IMR-90 (cell line): ENCODE data around the gene GGTLC1. TPM values are rescaled to one million over a fixed set of nuclear protein-coding genes. Genes with fewer than 3 reads are reported as not detected.

Experiments used
- ATAC-seq: fragments of 200-7000 bp; cut with Tn5 transposase; 2 replicates; pipeline ENCODE4 v1.9.1; 2020; ENCODE audit warnings: low read depth, mild to moderate bottlenecking, moderate library complexity
- BruUV-seq: library from RNA; stranded (reverse); fragments of 400-500 nt; replicated peaks from 2 replicates; lab custom pipeline; 2021; lab: Mats Ljungman, UMichigan
- CTCF ChIA-PET: fragments of 300-600 bp; formaldehyde crosslinking; extraction: SDS; loops from one replicate; lab custom pipeline; 2021; ENCODE audit warnings: antibody characterized with exemption; lab: Yijun Ruan, JAX
- POLR2A ChIA-PET: fragments of 300-600 bp; sonication (Branson Sonifier 250); formaldehyde crosslinking; loops from one replicate; lab custom pipeline; 2022; ENCODE audit warnings: antibody characterized with exemption; ENCODE audit not compliant: unreplicated experiment; lab: Charles Lee
- DNase-seq: peaks from one replicate; pipeline ENCODE4 v3.0.0; 2013
- H2AFZ ChIP-seq: replicated peaks from 2 replicates; pipeline ENCODE3; 2013; ENCODE audit warnings: low read length, mild to moderate bottlenecking; ENCODE audit not compliant: poor library complexity
- H2AK5ac ChIP-seq: 2 replicates; pipeline ENCODE4 v1.6.1; 2013; ENCODE audit warnings: low read depth, low read length, inconsistent platforms
- H2AK9ac ChIP-seq: replicated peaks from 2 replicates; pipeline ENCODE3; 2013; ENCODE audit warnings: mild to moderate bottlenecking, low read depth, low read length, moderate library complexity; ENCODE audit not compliant: poor library complexity
- H2BK120ac ChIP-seq: 2 replicates; pipeline ENCODE4 v1.6.1; 2013; ENCODE audit warnings: low read depth, low read length, inconsistent platforms
- H2BK15ac ChIP-seq: 3 replicates; pipeline ENCODE4 v1.6.1; 2013; ENCODE audit warnings: low read depth, low read length, inconsistent platforms
- H2BK20ac ChIP-seq: 2 replicates; pipeline ENCODE4 v1.6.1; 2013; ENCODE audit warnings: low read depth, mild to moderate bottlenecking, inconsistent platforms, low read length, moderate library complexity
- H2BK5ac ChIP-seq: 2 replicates; pipeline ENCODE4 v1.6.1; 2013; ENCODE audit warnings: mild to moderate bottlenecking, low read depth, low read length, inconsistent platforms; ENCODE audit not compliant: poor library complexity, severe bottlenecking
- H3K14ac ChIP-seq: replicated peaks from 2 replicates; pipeline ENCODE4 v1.6.1; 2013; ENCODE audit warnings: low read depth, low read length, inconsistent platforms
- H3K18ac ChIP-seq: 2 replicates; pipeline ENCODE4 v1.6.1; 2013; ENCODE audit warnings: low read depth, low read length, control low read depth
- H3K23ac ChIP-seq: 2 replicates; pipeline ENCODE4 v1.6.1; 2013; ENCODE audit warnings: low read depth, low read length, inconsistent platforms
- H3K27ac ChIP-seq: 2 replicates; pipeline ENCODE4 v1.5.1; 2013; ENCODE audit warnings: mild to moderate bottlenecking, control low read depth, low read length; ENCODE audit not compliant: insufficient read depth
- H3K27me3 ChIP-seq: 2 replicates; pipeline ENCODE4 v1.6.1; 2013; ENCODE audit warnings: low read length; ENCODE audit not compliant: control insufficient read depth, insufficient read depth
- H3K36me3 ChIP-seq: 2 replicates; pipeline ENCODE4 v1.6.1; 2013; ENCODE audit warnings: low read length, mixed read lengths; ENCODE audit not compliant: control insufficient read depth, insufficient read depth
- H3K4ac ChIP-seq: 2 replicates; pipeline ENCODE4 v1.6.1; 2013; ENCODE audit warnings: low read depth, low read length, inconsistent platforms
- H3K4me1 ChIP-seq: 2 replicates; pipeline ENCODE4 v1.6.1; 2013; ENCODE audit warnings: low read length, mixed read lengths; ENCODE audit not compliant: control insufficient read depth, insufficient read depth
- H3K4me2 ChIP-seq: 2 replicates; pipeline ENCODE4 v1.6.1; 2013; ENCODE audit warnings: low read depth, mild to moderate bottlenecking, control low read depth, low read length, moderate library complexity
- H3K4me3 ChIP-seq: 2 replicates; pipeline ENCODE4 v1.5.1; 2013; ENCODE audit warnings: low read depth, mild to moderate bottlenecking, control low read depth, low read length, moderate library complexity; ENCODE audit not compliant: insufficient read depth
- H3K56ac ChIP-seq: 2 replicates; pipeline ENCODE4 v1.6.1; 2013; ENCODE audit warnings: low read length, inconsistent platforms; ENCODE audit not compliant: insufficient read depth; ENCODE audit errors: extremely low read depth
- H3K79me1 ChIP-seq, 2 experiments: 2 replicates each; pipeline ENCODE4 v1.6.1; 2013; ENCODE audit warnings: low read length in 2 of 2, inconsistent platforms in 1 of 2, low read depth in 1 of 2
- H3K9ac ChIP-seq: 2 replicates; pipeline ENCODE4 v1.6.1; 2013; ENCODE audit warnings: low read depth, low read length, control low read depth
- H3K9me1 ChIP-seq: 2 replicates; pipeline ENCODE4 v1.6.1; 2013; ENCODE audit warnings: low read length, inconsistent platforms; ENCODE audit not compliant: insufficient read depth
- H3K9me3 ChIP-seq: 2 replicates; pipeline ENCODE4 v1.6.1; 2013; ENCODE audit warnings: low read length; ENCODE audit not compliant: control insufficient read depth, insufficient read depth
- H4K20me1 ChIP-seq: 2 replicates; pipeline ENCODE4 v1.6.1; 2013; ENCODE audit warnings: low read length, inconsistent platforms; ENCODE audit not compliant: insufficient read depth
- H4K5ac ChIP-seq: 2 replicates; pipeline ENCODE4 v1.6.1; 2013; ENCODE audit warnings: mild to moderate bottlenecking, low read depth, low read length, control low read depth
- H4K8ac ChIP-seq, 2 experiments: 2 replicates each; pipeline ENCODE4 v1.6.1; 2013; ENCODE audit warnings: low read depth in 2 of 2, low read length in 2 of 2, control low read depth in 1 of 2, inconsistent platforms in 1 of 2
- H4K91ac ChIP-seq: 2 replicates; pipeline ENCODE4 v1.6.1; 2013; ENCODE audit warnings: low read depth, low read length, inconsistent platforms; ENCODE audit not compliant: insufficient read depth
- BHLHE40 ChIP-seq: fragments of 150-350 bp; IDR thresholded peaks from 2 replicates; pipeline ENCODE4 v1.6.1; 2016; ENCODE audit warnings: mild to moderate bottlenecking, low read depth, low read length
- CEBPB ChIP-seq: IDR thresholded peaks from 2 replicates; pipeline ENCODE4 v1.6.1; 2012; ENCODE audit warnings: low read depth, low read length, improper control_type of control experiment
- CHD1 ChIP-seq: IDR thresholded peaks from 2 replicates; pipeline ENCODE4 v1.6.1; 2012; ENCODE audit warnings: low read depth, low read length, improper control_type of control experiment
- MAFK ChIP-seq: IDR thresholded peaks from 2 replicates; pipeline ENCODE4 v1.6.1; 2012; ENCODE audit warnings: low read depth, low read length, improper control_type of control experiment
- MAZ ChIP-seq: IDR thresholded peaks from 2 replicates; pipeline ENCODE4 v1.6.1; 2012; ENCODE audit warnings: low read depth, mild to moderate bottlenecking, low read length, improper control_type of control experiment, moderate library complexity, borderline replicate concordance
- MXI1 ChIP-seq: IDR thresholded peaks from 2 replicates; pipeline ENCODE4 v1.6.1; 2012; ENCODE audit warnings: low read depth, mild to moderate bottlenecking, low read length, moderate library complexity, borderline replicate concordance
- NFE2L2 ChIP-seq: fragments of 150-350 bp; IDR thresholded peaks from 2 replicates; pipeline ENCODE4 v1.6.1; 2016; ENCODE audit warnings: low read depth, mild to moderate bottlenecking, low read length
- POLR2A ChIP-seq: IDR thresholded peaks from 2 replicates; pipeline ENCODE4 v1.6.1; 2012; ENCODE audit warnings: mild to moderate bottlenecking, low read depth, low read length
- RAD21 ChIP-seq: IDR thresholded peaks from 2 replicates; pipeline ENCODE4 v1.6.1; 2012; ENCODE audit warnings: low read length, improper control_type of control experiment
- RCOR1 ChIP-seq: IDR thresholded peaks from 2 replicates; pipeline ENCODE4 v1.6.1; 2012; ENCODE audit warnings: mild to moderate bottlenecking, low read length, improper control_type of control experiment; ENCODE audit not compliant: insufficient replicate concordance
- RFX5 ChIP-seq: IDR thresholded peaks from 2 replicates; pipeline ENCODE4 v1.8.0; 2012; ENCODE audit warnings: low read depth, mild to moderate bottlenecking, low read length, moderate library complexity
- SMC3 ChIP-seq: fragments of 150-350 bp; IDR thresholded peaks from 2 replicates; pipeline ENCODE4 v1.6.1; 2016; ENCODE audit warnings: low read depth, mild to moderate bottlenecking, antibody characterized with exemption, low read length, moderate library complexity
- WGBS, 2 experiments: methylation state at CpG; one replicate each; pipeline versions ENCODE4 v1.1.5 to v1.1.7; 2013; ENCODE audit warnings: missing lambda C conversion rate in 2 of 2; ENCODE audit not compliant: insufficient read length in 1 of 2; ENCODE audit errors: extremely low coverage in 2 of 2; 5-methylcytosine and 5-hydroxymethylcytosine counted together
- dilution Hi-C: fragments of 300-500 bp; cut with HindIII; formaldehyde crosslinking; loops from one replicate; pipeline ENCODE4 v1.14.3; 2018; ENCODE audit warnings: low sequenced_read_pairs; ENCODE audit not compliant: unreplicated experiment
- in situ Hi-C: fragments of 300-500 bp; cut with MboI; formaldehyde crosslinking; loops from 3 replicates; pipeline ENCODE4 v1.14.3; 2019; ENCODE audit warnings: low sequenced_read_pairs, inconsistent platforms, mixed read lengths
- intact Hi-C: fragments of 100-400 bp; cut with micrococcal nuclease; formaldehyde crosslinking; loops from 2 replicates; pipeline ENCODE4 v1.10.0; 2022
- polyA plus RNA-seq, 3 experiments: library from polyadenylated mRNA; depleted of rRNA; stranded (reverse); fragments of >200 nt; gene quantifications; 2 replicates each; pipeline ENCODE4 v1.2.3, GENCODE V29; 2012; ENCODE audit warnings: low replicate concordance in 1 of 3
- total RNA-seq: library from RNA; depleted of rRNA; stranded (reverse); fragments of >200 nt; gene quantifications from 2 replicates; pipeline ENCODE4 v1.2.3, GENCODE V29; 2012
- TF ChIP-seq, protein P1 (sequence below): fragments of 150-350 bp; IDR thresholded peaks from 2 replicates; pipeline ENCODE4 v1.6.1; 2016; ENCODE audit warnings: low read depth, mild to moderate bottlenecking, low read length, moderate library complexity, borderline replicate concordance
- TF ChIP-seq, protein P2 (sequence below): fragments of 150-350 bp; IDR thresholded peaks from 2 replicates; pipeline ENCODE4 v1.6.1; 2017; ENCODE audit warnings: mild to moderate bottlenecking, antibody characterized with exemption, low read length, low read depth
- TF ChIP-seq, protein P3 (sequence below): conservative IDR thresholded peaks from 2 replicates; pipeline ENCODE4 v1.5.1; 2012; ENCODE audit warnings: mild to moderate bottlenecking, low read depth, low read length, improper control_type of control experiment

The GGTLC1 gene
- total and polyA plus RNA-seq, 2 of the 4 experiments (the other 2 are of a cell fraction) = not detected

DNA sequence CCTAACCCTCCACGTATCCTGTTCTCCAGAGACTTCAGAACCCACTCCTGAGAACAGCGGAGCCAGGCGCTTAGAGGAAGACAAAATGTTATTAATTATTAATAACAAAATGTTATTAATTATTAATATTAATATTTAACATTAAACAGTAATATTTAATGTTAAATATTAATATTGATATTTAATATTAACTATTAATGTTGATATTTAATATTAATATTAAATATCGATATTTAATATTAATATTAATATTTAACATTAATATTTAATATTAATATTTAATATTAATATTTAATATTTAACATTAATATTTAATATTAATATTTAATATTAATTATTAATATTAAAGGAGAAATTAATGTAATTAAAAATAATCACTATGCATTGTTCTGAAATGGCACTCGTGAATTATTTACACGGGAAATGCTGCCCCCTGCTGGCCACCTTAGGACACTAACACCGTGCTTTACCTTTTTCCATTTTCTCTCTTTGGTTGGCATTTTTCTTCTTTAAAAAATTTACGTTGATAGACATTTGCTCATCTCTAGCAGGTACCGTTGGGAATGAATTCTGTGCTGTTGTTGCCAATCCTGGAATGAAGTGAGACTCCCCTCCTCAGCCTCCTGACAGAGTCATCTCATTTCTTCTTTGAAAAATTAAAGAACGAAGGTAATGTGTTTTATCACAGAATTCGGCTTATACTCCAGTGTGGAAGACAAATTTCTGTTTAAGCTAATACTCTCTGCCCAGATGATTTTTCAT lies 7.5 kb upstream of the GGTLC1 start:
- Histone ChIP-seq H2BK15ac (no peak overlapping the region), H3K36me3 (no peaks in the 10 kb centered on the region), H3K4me3 (no peak overlapping the region), H2BK20ac (no peak overlapping the region), H2AK5ac (no peak overlapping the region), H2AFZ (no peak overlapping the region), H3K23ac (no peak overlapping the region), H3K18ac (no peak overlapping the region), H3K4ac (no peak overlapping the region), H3K4me1 (no peaks in the 10 kb centered on the region), H4K8ac (no peak overlapping the region), H4K5ac (no peak overlapping the region), H4K20me1 (no peaks in the 10 kb centered on the region), H3K4me2 (no peak overlapping the region), H3K9me3 (no peaks in the 10 kb centered on the region), H2BK5ac (no peak overlapping the region), H2AK9ac (no peak overlapping the region), H3K27me3 (no peaks in the 10 kb centered on the region; the same call in 1 of the 2 replicates), H2BK120ac (no peak overlapping the region), H4K91ac (no peak overlapping the region), H3K9me1 (no peaks in the 10 kb centered on the region), H3K14ac (no peak overlapping the region), H3K9ac (no peak overlapping the region), H3K27ac (no peak overlapping the region), H3K79me1 (no peaks in the 10 kb centered on the region), H3K56ac (no peak overlapping the region)
- ATAC-seq (peak; percentile 54), DNase-seq (peak; percentile 24)
- CTCF ChIA-PET = interaction anchor here (1.0 kb wide), 2 partner anchors 197 to 328 kb away, joined by 3 read pairs; no protein-coding TSS in a partner anchor
- dilution Hi-C loops = no loop called here
- in situ Hi-C loops = loop anchor here (10.0 kb wide), 1 partner anchor 331 kb away; no protein-coding TSS in a partner anchor
- WGBS, 2 experiments = no CpG with 5 or more reads among the region's 11 CpGs
- POLR2A ChIA-PET = no interaction called here
- BruUV-seq = no TSS peak
- intact Hi-C loops = loop anchor here (1.0 to 5.0 kb wide), 3 partner anchors 59 to 199 kb away; no protein-coding TSS in a partner anchor
- TF ChIP-seq CEBPB (no peak), RCOR1 (no peak), SMC3 (peak; percentile 51; the same call in 1 of the 2 replicates), MAZ (no peak), RAD21 (peak; percentile 50), BHLHE40 (no peak), MXI1 (no peak), CHD1 (no peak), NFE2L2 (no peak), POLR2A (no peak), RFX5 (no peak), MAFK (no peak)
- TF ChIP-seq, protein P1, sequence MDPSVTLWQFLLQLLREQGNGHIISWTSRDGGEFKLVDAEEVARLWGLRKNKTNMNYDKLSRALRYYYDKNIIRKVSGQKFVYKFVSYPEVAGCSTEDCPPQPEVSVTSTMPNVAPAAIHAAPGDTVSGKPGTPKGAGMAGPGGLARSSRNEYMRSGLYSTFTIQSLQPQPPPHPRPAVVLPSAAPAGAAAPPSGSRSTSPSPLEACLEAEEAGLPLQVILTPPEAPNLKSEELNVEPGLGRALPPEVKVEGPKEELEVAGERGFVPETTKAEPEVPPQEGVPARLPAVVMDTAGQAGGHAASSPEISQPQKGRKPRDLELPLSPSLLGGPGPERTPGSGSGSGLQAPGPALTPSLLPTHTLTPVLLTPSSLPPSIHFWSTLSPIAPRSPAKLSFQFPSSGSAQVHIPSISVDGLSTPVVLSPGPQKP = no peak
- TF ChIP-seq, protein P2, sequence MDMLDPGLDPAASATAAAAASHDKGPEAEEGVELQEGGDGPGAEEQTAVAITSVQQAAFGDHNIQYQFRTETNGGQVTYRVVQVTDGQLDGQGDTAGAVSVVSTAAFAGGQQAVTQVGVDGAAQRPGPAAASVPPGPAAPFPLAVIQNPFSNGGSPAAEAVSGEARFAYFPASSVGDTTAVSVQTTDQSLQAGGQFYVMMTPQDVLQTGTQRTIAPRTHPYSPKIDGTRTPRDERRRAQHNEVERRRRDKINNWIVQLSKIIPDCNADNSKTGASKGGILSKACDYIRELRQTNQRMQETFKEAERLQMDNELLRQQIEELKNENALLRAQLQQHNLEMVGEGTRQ = no peak
- TF ChIP-seq, protein P3, sequence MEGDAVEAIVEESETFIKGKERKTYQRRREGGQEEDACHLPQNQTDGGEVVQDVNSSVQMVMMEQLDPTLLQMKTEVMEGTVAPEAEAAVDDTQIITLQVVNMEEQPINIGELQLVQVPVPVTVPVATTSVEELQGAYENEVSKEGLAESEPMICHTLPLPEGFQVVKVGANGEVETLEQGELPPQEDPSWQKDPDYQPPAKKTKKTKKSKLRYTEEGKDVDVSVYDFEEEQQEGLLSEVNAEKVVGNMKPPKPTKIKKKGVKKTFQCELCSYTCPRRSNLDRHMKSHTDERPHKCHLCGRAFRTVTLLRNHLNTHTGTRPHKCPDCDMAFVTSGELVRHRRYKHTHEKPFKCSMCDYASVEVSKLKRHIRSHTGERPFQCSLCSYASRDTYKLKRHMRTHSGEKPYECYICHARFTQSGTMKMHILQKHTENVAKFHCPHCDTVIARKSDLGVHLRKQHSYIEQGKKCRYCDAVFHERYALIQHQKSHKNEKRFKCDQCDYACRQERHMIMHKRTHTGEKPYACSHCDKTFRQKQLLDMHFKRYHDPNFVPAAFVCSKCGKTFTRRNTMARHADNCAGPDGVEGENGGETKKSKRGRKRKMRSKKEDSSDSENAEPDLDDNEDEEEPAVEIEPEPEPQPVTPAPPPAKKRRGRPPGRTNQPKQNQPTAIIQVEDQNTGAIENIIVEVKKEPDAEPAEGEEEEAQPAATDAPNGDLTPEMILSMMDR = peak; percentile 75
